K562 (cell line): ENCODE results near the gene SGPP2. TPM values are rescaled to one million over a fixed set of nuclear protein-coding genes. Genes with fewer than 3 reads are reported as not detected.

Experiments used
- ATAC-seq: fragments of 200-7000 bp; cut with Tn5 transposase; 3 replicates; pipeline ENCODE4 v1.9.1; 2020; ENCODE audit warnings: moderate library complexity
- BruUV-seq: library from RNA; stranded (reverse); fragments of 400-500 nt; replicated peaks from 2 replicates; lab custom pipeline; 2021; lab: Mats Ljungman, UMichigan
- CTCF ChIA-PET: fragments of 300-600 bp; formaldehyde crosslinking; extraction: SDS; loops from one replicate; lab custom pipeline; 2021; ENCODE audit warnings: low intra/inter-chr PET ratio; lab: Yijun Ruan, JAX
- POLR2A ChIA-PET: fragments of 300-600, 350-650 bp; sonication (Branson Sonifier 250); formaldehyde crosslinking; extraction: SDS; loops from one replicate; lab custom pipeline; 2021; ENCODE audit warnings: antibody characterized with exemption, inconsistent platforms; lab: Yijun Ruan, JAX
- DNase-seq, 4 experiments: peaks; one replicate each; pipeline versions ENCODE4 v3.0.0 to v3.0.0-alpha.2; 2011 to 2018; ENCODE audit warnings: low spot score in 3 of 4, mixed read lengths in 3 of 4; ENCODE audit errors: extremely low read depth in 1 of 4
- FAIRE-seq: peaks from 2 replicates; lab custom pipeline; 2011; peaks lifted over from hg19 to GRCh38; lab: Jason Lieb, UNC
- H2AFZ ChIP-seq: 2 replicates; pipeline ENCODE4 v1.6.0; 2011; ENCODE audit warnings: low read depth, low read length, control low read depth, inconsistent platforms
- H3K27ac ChIP-seq: fragments of 200-600 bp; 3 replicates; pipeline ENCODE4 v1.8.0; 2011; ENCODE audit warnings: low read depth, mild to moderate bottlenecking, control low read depth, inconsistent platforms, low read length, moderate library complexity, mixed read lengths; ENCODE audit errors: extremely low read depth
- H3K27me3 ChIP-seq, 2 experiments: fragments of 300-600 bp in 1 of 2; 2 replicates in 1 of 2; 3 replicates in 1 of 2; pipeline versions ENCODE4 v1.6.0 to v1.8.0; 2011; ENCODE audit warnings: inconsistent platforms in 2 of 2, low read length in 2 of 2, mild to moderate bottlenecking in 1 of 2, mixed read lengths in 1 of 2, moderate library complexity in 1 of 2; ENCODE audit not compliant: control insufficient read depth in 2 of 2, insufficient read depth in 2 of 2
- H3K36me3 ChIP-seq: fragments of 300-600 bp; 3 replicates; pipeline ENCODE4 v1.8.0; 2011; ENCODE audit warnings: mild to moderate bottlenecking, low read length, inconsistent platforms; ENCODE audit not compliant: control insufficient read depth, insufficient read depth
- H3K4me1 ChIP-seq, 2 experiments: fragments of 200-600 bp in 1 of 2; replicated peaks in 1 of 2; 2 replicates in 1 of 2; 3 replicates in 1 of 2; pipeline versions ENCODE4 v1.5.1 to v1.8.0; 2011; ENCODE audit warnings: inconsistent platforms in 2 of 2, low read length in 2 of 2, mild to moderate bottlenecking in 1 of 2, mixed read lengths in 1 of 2, moderate library complexity in 1 of 2; ENCODE audit not compliant: control insufficient read depth in 2 of 2, insufficient read depth in 2 of 2
- H3K4me2 ChIP-seq: 2 replicates; pipeline ENCODE4 v1.6.1; 2011; ENCODE audit warnings: low read length, control low read depth, inconsistent platforms, mixed read lengths; ENCODE audit not compliant: insufficient read depth
- H3K4me3 ChIP-seq: fragments of 200-600 bp; sonication (generic), shearing (Covaris generic); 2 replicates; pipeline ENCODE4 v1.5.1; 2016; ENCODE audit warnings: control low read depth, inconsistent platforms
- H3K79me2 ChIP-seq: fragments of 200-600 bp; 3 replicates; pipeline ENCODE4 v1.8.0; 2011; ENCODE audit warnings: low read length, inconsistent platforms; ENCODE audit not compliant: control insufficient read depth, insufficient read depth
- H3K9ac ChIP-seq, 2 experiments: 2 replicates each; pipeline versions ENCODE4 v1.6.0 to v1.6.1; 2011; ENCODE audit warnings: low read depth in 2 of 2, low read length in 2 of 2, control low read depth in 1 of 2, inconsistent platforms in 1 of 2, mild to moderate bottlenecking in 1 of 2, mixed read lengths in 1 of 2; ENCODE audit not compliant: insufficient read depth in 1 of 2
- H3K9me1 ChIP-seq: one replicate; pipeline ENCODE4 v1.6.0; 2011; ENCODE audit warnings: inconsistent platforms, mild to moderate bottlenecking, low read length, moderate library complexity; ENCODE audit not compliant: control insufficient read depth, insufficient read depth
- H3K9me3 ChIP-seq: replicated peaks from 2 replicates; pipeline ENCODE4 v1.5.1; 2011; ENCODE audit warnings: low read depth, low read length, inconsistent platforms; ENCODE audit not compliant: control insufficient read depth, insufficient read depth
- H4K20me1 ChIP-seq: replicated peaks from 2 replicates; pipeline ENCODE4 v1.6.1; 2011; ENCODE audit warnings: low read length, inconsistent platforms, mixed read lengths; ENCODE audit not compliant: control insufficient read depth, insufficient read depth
- ARID1B ChIP-seq: fragments of 450-650 bp; IDR thresholded peaks from 2 replicates; pipeline ENCODE4 v1.6.1; 2016; ENCODE audit warnings: antibody characterized with exemption, mild to moderate bottlenecking, inconsistent platforms
- HDAC1 ChIP-seq, 2 experiments: fragments of 450-650 bp; IDR thresholded peaks; 2 replicates each; pipeline ENCODE4 v1.6.1; 2016 to 2017; ENCODE audit warnings: inconsistent platforms in 1 of 2, mild to moderate bottlenecking in 1 of 2, moderate library complexity in 1 of 2
- MXI1 ChIP-seq: IDR thresholded peaks from 2 replicates; pipeline ENCODE4 v1.6.1; 2011; ENCODE audit warnings: low read depth, mild to moderate bottlenecking, improper control_type of control experiment, low read length
- RCOR1 ChIP-seq, 2 experiments: IDR thresholded peaks; 2 replicates each; pipeline ENCODE4 v1.6.1; 2012; ENCODE audit warnings: low read depth in 2 of 2, low read length in 2 of 2, borderline replicate concordance in 1 of 2, improper control_type of control experiment in 1 of 2
- ZC3H4 ChIP-seq: sonication (generic); formaldehyde crosslinking; IDR thresholded peaks from 2 replicates; pipeline ENCODE4 v1.9.0; 2021; ENCODE audit warnings: missing genetic modification reagents, borderline replicate concordance
- ZFP1 ChIP-seq: fragments of 450-650 bp; formaldehyde crosslinking; IDR thresholded peaks from 2 replicates; pipeline ENCODE4 v1.4.0; 2020; ENCODE audit warnings: mild to moderate bottlenecking, mixed read lengths
- ZKSCAN3 ChIP-seq: fragments of 250-450 bp; sonication (Bioruptor Pico); IDR thresholded peaks from 2 replicates; pipeline ENCODE4 v1.4.0; 2020
- WGBS: fragments of 100-300 bp; shearing (Covaris generic); methylation state at CpG from one replicate; pipeline ENCODE4 v1.1.6; 2016; ENCODE audit warnings: low coverage, mixed read lengths; ENCODE audit not compliant: insufficient coverage; ENCODE audit errors: missing lambda C conversion rate; 5-methylcytosine and 5-hydroxymethylcytosine counted together
- in situ Hi-C: fragments of 300-500 bp; cut with MboI; formaldehyde crosslinking; loops from 4 replicates; pipeline ENCODE4 v1.15.0; 2018; ENCODE audit warnings: inconsistent platforms, mixed read lengths
- intact Hi-C: fragments of 100-400 bp; cut with micrococcal nuclease; formaldehyde crosslinking; loops from 2 replicates; pipeline ENCODE4 v1.14.2; 2022
- polyA plus RNA-seq, 8 experiments: library from polyadenylated mRNA; depleted of rRNA in 4 of 8; stranded (reverse) in 5 of 8; unstranded in 3 of 8; fragments of >200 nt; fragmentation: Nextera tagmentation in 2 of 8; fragmentation: Illumina TruSeq in 1 of 8; extraction: Ambion mirVana in 2 of 8; extraction: Trizol in 1 of 8; gene quantifications; 2 replicates each; pipeline versions ENCODE4 v1.2.1 to v1.2.3, GENCODE V29; 2011 to 2014; ENCODE audit warnings: inconsistent platforms in 1 of 8, missing spikeins in 1 of 8
- total RNA-seq, 7 experiments: library from RNA; depleted of rRNA in 6 of 7; stranded (reverse); fragments of >200 nt in 6 of 7; fragmentation: Illumina TruSeq in 2 of 7; extraction: Trizol in 2 of 7; gene quantifications; 2 replicates each; pipeline versions ENCODE4 v1.2.1 to v1.2.3, GENCODE V29; 2011 to 2021; ENCODE audit warnings: low replicate concordance in 1 of 7
- TF ChIP-seq, protein P1 (sequence below): sonication (generic); formaldehyde crosslinking; IDR thresholded peaks from 2 replicates; pipeline ENCODE4 v1.5.0; 2020; ENCODE audit warnings: missing genetic modification reagents
- TF ChIP-seq, protein P2 (sequence below): sonication (generic); formaldehyde crosslinking; IDR thresholded peaks from 2 replicates; pipeline ENCODE4 v1.9.0; 2022; ENCODE audit warnings: mild to moderate bottlenecking, missing genetic modification reagents

The SGPP2 gene
- total and polyA plus RNA-seq, 9 of the 15 experiments (the other 6 are each of a cell fraction or from before 2014, with no cell fraction given): 0.01 to 0.04 TPM; not detected in 7

DNA sequence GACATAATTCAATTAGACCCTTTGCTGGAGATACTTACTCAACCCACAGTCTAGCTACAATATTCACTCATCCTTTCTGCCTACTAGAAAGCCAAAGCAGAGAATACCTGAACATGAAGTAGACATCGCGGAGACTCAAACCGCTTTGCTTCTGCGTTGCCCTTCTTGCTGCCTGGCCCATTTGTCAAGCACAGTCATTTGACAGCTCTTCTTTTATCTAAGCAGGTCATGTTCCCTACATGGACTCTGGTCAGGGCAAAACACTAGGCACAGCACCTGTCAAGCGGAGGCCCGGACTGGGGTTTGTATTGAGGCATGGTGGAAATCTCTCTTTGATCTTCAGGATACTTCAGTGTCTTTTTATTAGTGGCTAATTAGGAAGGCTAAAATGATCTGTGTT is 141.9 kb downstream of the SGPP2 start:
- Histone ChIP-seq H3K9me3 (no peaks in the 10 kb centered on the region), H3K27ac (no peak overlapping the region), H3K36me3 (peaks cover 44% of the 10 kb centered on the region; the same call in 2 of the 3 replicates), H3K4me3 (no peak overlapping the region), H2AFZ (no peak overlapping the region), H3K27me3 (no peaks in the 10 kb centered on the region), H3K4me1 (no peaks in the 10 kb centered on the region), H4K20me1 (no peaks in the 10 kb centered on the region), H3K79me2 (no peaks in the 10 kb centered on the region), H3K4me2 (no peak overlapping the region), H3K9ac (no peak overlapping the region), H3K9me1 (no peaks in the 10 kb centered on the region)
- in situ Hi-C loops (loop anchor here (25.0 kb wide), 1 partner anchor 254 kb away; a partner anchor contains a TSS), intact Hi-C loops (no loop called here)
- ChIA-PET POLR2A (no interaction called here), CTCF (no interaction called here)
- WGBS: 97% methylated on average over 6 of the region's 6 CpGs
- FAIRE-seq (no peak), ATAC-seq (no peak), DNase-seq (no peak)
- no TSS peak for BruUV-seq
- no peak for TF ChIP-seq MXI1
- TF ChIP-seq, protein P1, sequence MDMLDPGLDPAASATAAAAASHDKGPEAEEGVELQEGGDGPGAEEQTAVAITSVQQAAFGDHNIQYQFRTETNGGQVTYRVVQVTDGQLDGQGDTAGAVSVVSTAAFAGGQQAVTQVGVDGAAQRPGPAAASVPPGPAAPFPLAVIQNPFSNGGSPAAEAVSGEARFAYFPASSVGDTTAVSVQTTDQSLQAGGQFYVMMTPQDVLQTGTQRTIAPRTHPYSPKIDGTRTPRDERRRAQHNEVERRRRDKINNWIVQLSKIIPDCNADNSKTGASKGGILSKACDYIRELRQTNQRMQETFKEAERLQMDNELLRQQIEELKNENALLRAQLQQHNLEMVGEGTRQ: no peak
- no peak for TF ChIP-seq ARID1B
- TF ChIP-seq, protein P2, sequence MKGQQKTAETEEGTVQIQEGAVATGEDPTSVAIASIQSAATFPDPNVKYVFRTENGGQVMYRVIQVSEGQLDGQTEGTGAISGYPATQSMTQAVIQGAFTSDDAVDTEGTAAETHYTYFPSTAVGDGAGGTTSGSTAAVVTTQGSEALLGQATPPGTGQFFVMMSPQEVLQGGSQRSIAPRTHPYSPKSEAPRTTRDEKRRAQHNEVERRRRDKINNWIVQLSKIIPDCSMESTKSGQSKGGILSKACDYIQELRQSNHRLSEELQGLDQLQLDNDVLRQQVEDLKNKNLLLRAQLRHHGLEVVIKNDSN (CRISPR knock-in tag): no peak
- TF ChIP-seq HDAC1 (IDR thresholded peaks at IDR 0.05): no peak
- no peak for TF ChIP-seq ZC3H4 (CRISPR knock-in tag)
- no peak for TF ChIP-seq ZFP1 (CRISPR knock-in tag)
- TF ChIP-seq ZKSCAN3: no peak
- TF ChIP-seq RCOR1 (IDR thresholded peaks at IDR 0.05; ENCODE audit: borderline replicate concordance in 1 of 2, low read depth in 2 of 2, low read length in 2 of 2): no peak
